IPS-15b (cell line): ENCODE results near the gene TMEM270.

ENCODE experiments used
- H3K27me3 ChIP-seq: one replicate; pipeline ENCODE4 v1.6.1; 2013; ENCODE audit warnings: low read length; ENCODE audit not compliant: control insufficient read depth, insufficient read depth
- H3K36me3 ChIP-seq: one replicate; pipeline ENCODE4 v1.6.1; 2013; ENCODE audit warnings: low read length; ENCODE audit not compliant: control insufficient read depth, insufficient read depth
- H3K4me1 ChIP-seq: one replicate; pipeline ENCODE4 v1.6.1; 2013; ENCODE audit warnings: mild to moderate bottlenecking, low read length; ENCODE audit not compliant: control insufficient read depth, insufficient read depth
- H3K4me3 ChIP-seq: one replicate; pipeline ENCODE4 v1.5.1; 2013; ENCODE audit warnings: low read depth, low read length
- H3K9ac ChIP-seq: one replicate; pipeline ENCODE4 v1.6.1; 2013; ENCODE audit warnings: low read depth, mild to moderate bottlenecking, low read length
- H3K9me3 ChIP-seq: one replicate; pipeline ENCODE4 v1.6.1; 2013; ENCODE audit warnings: mild to moderate bottlenecking, low read length; ENCODE audit not compliant: control insufficient read depth, insufficient read depth

The TMEM270 gene

GRCh38 chr7:73894733-73895551 lies 34.0 kb downstream of the TMEM270 start:
- Histone ChIP-seq H3K27me3 (no peaks in the 10 kb centered on the region), H3K9ac (no peak overlapping the region), H3K4me3 (no peak overlapping the region), H3K9me3 (no peaks in the 10 kb centered on the region), H3K36me3 (no peaks in the 10 kb centered on the region), H3K4me1 (no peaks in the 10 kb centered on the region)

- Histone ChIP-seq H3K36me3 (no peaks in the 10 kb centered on the region), H3K4me3 (no peak overlapping the region), H3K9me3 (no peaks in the 10 kb centered on the region), H3K4me1 (no peaks in the 10 kb centered on the region), H3K9ac (no peak overlapping the region), H3K27me3 (no peaks in the 10 kb centered on the region)
Observed at GRCh38 chr7:73895626-73896025, 34.7 kb downstream of the TMEM270 start.

GRCh38 chr7:73896454-73896853 lies 35.5 kb downstream of the TMEM270 start:
- H3K4me3 ChIP-seq: no peak overlapping the region
- no peaks in the 10 kb centered on the region for H3K36me3 ChIP-seq
- no peaks in the 10 kb centered on the region for H3K27me3 ChIP-seq
- H3K4me1 ChIP-seq: no peaks in the 10 kb centered on the region
- no peaks in the 10 kb centered on the region for H3K9me3 ChIP-seq
- no peak overlapping the region for H3K9ac ChIP-seq

DNA sequence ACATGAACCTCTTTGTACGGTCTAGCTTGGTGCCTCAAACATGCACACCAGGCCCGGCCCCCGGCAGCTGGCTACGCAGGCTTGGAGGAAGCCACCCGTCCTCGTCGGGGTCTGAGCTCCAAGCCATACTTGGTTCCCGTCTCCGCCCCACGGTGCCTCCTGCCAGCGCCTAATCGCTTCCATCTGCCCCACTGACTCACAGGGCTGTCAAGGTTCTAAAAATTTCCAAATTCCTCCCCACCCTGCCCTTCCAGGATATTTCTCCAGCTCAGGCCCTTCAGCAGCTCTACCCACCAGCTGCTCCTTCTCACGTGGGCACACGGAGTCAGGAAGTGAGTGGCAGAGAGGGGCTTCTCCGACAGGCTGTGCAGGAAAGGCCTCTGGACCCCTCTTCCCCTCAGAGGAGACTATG lies 38.8 kb downstream of the TMEM270 start:
- H3K4me1 ChIP-seq: no peaks in the 10 kb centered on the region
- no peak overlapping the region for H3K9ac ChIP-seq
- no peak overlapping the region for H3K4me3 ChIP-seq
- no peaks in the 10 kb centered on the region for H3K9me3 ChIP-seq
- H3K27me3 ChIP-seq: no peaks in the 10 kb centered on the region
- no peaks in the 10 kb centered on the region for H3K36me3 ChIP-seq

DNA sequence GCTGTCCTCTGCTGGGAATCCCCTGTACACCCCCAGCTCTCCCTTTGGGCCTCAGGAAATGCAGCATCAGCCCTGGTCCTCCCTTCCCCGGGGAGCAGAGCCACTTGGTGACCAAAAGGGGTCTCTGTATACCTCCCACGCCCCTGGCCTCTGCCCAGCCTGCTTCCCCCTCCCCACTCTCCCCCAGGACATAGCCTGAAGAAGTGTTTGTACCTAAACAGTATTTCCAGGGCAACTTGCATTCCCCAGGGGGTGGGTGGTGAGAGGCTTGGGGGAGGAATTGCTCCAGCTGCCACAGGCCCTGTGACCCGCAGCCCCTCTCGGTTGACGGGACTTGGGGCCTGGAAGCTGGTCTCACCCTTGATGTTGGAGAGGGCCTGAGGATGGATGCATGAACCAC lies 39.3 kb downstream of the TMEM270 start:
- Histone ChIP-seq H3K9me3 (no peaks in the 10 kb centered on the region), H3K27me3 (no peaks in the 10 kb centered on the region), H3K9ac (no peak overlapping the region), H3K4me1 (no peaks in the 10 kb centered on the region), H3K36me3 (no peaks in the 10 kb centered on the region), H3K4me3 (no peak overlapping the region)

- Histone ChIP-seq H3K4me3 (no peak overlapping the region), H3K4me1 (no peaks in the 10 kb centered on the region), H3K36me3 (no peaks in the 10 kb centered on the region), H3K9ac (no peak overlapping the region), H3K9me3 (no peaks in the 10 kb centered on the region), H3K27me3 (no peaks in the 10 kb centered on the region)
Observed at GRCh38 chr7:73901231-73901822, 40.4 kb downstream of the TMEM270 start.

- H3K4me3 ChIP-seq: no peak overlapping the region
- no peaks in the 10 kb centered on the region for H3K9me3 ChIP-seq
- H3K4me1 ChIP-seq: no peaks in the 10 kb centered on the region
- no peaks in the 10 kb centered on the region for H3K36me3 ChIP-seq
- H3K9ac ChIP-seq: no peak overlapping the region
- no peaks in the 10 kb centered on the region for H3K27me3 ChIP-seq
Observed at GRCh38 chr7:73901823-73902597, 41.1 kb downstream of the TMEM270 start.

DNA sequence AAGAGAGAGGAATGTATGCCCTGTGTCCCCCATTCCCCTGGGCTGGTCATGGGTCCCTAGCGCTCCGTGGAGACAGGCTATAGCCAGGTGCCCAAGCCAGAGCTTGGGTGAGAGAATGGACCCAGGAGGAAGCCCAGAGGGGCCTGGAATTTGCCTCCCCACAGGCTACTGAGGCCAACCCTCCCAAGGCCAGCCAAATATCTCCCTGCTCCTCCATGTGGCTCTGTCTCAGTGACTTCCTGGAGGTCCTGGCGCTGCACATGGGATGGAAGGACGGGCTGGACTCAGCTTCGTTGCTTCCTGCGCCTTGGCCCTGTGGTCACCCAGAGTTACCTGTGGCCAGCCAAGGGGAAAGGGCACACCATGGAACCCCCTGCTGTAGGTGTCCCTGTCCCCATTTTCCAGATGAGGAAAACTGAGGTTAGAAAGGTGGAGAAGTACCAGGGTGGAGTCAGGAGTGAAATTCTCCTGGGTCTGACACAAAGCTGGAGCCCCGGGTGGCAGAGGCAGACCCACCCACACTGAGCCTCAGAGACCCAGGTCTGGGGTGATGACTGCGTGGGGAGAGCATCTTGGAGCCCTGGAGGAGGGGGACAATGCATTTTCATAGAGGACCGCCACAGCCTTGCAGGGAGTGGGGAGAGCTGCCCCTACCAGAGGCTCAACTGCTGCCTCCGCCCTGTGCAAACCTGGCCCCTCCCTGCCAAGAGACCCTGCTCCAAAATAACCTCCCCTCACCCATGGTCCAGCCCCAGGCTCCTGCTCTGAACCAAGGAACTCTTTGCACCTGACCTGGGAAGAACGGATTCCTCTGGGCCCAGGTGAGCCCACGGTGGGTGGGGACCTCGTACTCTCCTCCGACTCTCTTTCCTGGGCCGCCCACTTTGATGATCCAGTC lies 42.6 kb downstream of the TMEM270 start:
- no peaks in the 10 kb centered on the region for H3K36me3 ChIP-seq
- no peak overlapping the region for H3K9ac ChIP-seq
- H3K4me1 ChIP-seq: no peaks in the 10 kb centered on the region
- H3K4me3 ChIP-seq: no peak overlapping the region
- no peaks in the 10 kb centered on the region for H3K27me3 ChIP-seq
- H3K9me3 ChIP-seq: no peaks in the 10 kb centered on the region

DNA sequence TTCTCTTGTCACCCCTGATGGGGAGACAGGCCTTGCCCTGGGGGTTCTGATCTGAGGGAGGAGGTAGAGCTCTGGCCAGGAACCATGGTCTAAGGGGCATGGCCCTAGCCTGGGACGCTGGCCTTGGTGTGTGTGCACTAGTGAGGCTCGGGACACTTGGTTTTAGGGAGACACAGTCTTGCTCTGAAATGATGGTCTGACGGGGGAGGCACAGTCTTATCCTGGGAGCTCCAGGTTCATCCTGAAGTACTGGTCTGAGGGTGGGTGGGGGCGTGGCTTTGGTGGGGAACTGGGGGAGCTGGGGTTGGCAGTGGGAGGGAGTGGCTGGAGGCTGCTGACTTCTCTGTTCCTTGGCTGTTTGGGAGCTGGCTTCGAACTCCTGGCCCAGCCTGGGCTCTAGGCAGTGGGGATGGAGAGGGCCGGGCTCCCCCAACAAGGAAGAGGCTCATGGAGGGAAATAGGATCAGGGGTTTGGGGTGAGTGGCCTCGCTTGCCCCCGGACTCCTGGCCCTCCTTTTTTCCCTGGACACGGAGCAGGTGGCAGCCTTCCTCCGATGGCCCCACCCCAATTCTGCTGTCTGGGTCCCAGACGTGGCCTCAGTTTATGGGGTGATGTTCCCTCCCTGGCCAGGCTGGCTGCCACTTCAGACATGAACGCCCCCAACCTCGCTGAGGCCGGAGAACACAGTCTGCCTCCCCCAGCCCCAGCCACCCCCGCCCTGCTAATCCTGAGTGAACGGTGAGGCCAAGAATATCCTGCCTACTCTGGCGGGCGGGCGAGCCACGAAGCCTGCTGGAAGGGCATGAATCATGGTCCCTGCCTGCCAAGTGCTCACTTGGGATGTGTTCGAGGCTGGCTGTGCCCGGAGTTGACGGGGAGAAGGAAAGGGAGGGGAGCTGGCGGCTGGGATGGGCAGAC lies 43.5 kb downstream of the TMEM270 start:
- Histone ChIP-seq H3K36me3 (no peaks in the 10 kb centered on the region), H3K4me3 (no peak overlapping the region), H3K4me1 (no peaks in the 10 kb centered on the region), H3K9ac (no peak overlapping the region), H3K27me3 (no peaks in the 10 kb centered on the region), H3K9me3 (no peaks in the 10 kb centered on the region)

DNA sequence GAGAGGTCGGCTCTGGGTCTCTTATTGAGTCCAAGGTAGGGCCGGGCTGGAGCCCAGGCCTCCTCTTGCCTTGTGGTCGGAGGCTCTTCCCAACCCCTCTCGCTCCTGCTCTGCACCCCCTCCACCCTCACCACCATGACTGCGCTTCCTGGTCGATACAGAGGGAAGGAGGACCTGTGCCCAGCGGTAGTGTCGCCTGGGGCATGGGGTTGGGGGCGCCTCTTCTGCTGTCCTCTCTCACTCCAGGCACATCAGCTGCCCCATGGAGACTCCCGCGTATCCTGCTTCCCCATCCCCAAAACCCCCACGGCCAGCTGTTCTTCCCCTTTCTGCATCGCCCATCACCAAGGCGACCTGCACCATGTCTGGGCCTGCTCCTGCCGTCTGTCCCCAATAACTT lies 44.4 kb downstream of the TMEM270 start:
- Histone ChIP-seq H3K27me3 (no peaks in the 10 kb centered on the region), H3K9me3 (no peaks in the 10 kb centered on the region), H3K4me3 (no peak overlapping the region), H3K4me1 (no peaks in the 10 kb centered on the region), H3K36me3 (no peaks in the 10 kb centered on the region), H3K9ac (no peak overlapping the region)
